ENCODE measurements around the gene TMPRSS11E. TPM values are rescaled to one million over a fixed set of nuclear protein-coding genes. Genes with fewer than 3 reads are reported as not detected.
"Not testable (repeated sequence)": the region's sequence is repeated elsewhere in the genome, so short reads cannot be mapped to it uniquely, and the experiment has no call there.

Gene TMPRSS11E
- total RNA-seq, 1 experiment from 2014 or later: not detected

GRCh38 chr4:68499021-68499420, 51.8 kb downstream of the TMPRSS11E start:
- no peak for DNase-seq
- no peak overlapping the region for H2AFZ ChIP-seq (ENCODE audit: low read length)
- H3K4me1 ChIP-seq (ENCODE audit: low read length): no peaks in the 10 kb centered on the region
- no peaks in the 10 kb centered on the region for H3K27me3 ChIP-seq (ENCODE audit: low read length)
- no peak overlapping the region for H3K27ac ChIP-seq (ENCODE audit: low read length)
- no peaks in the 10 kb centered on the region for H3K79me2 ChIP-seq (ENCODE audit: low read length)
- H3K36me3 ChIP-seq (ENCODE audit: insufficient read depth, low read length): no peaks in the 10 kb centered on the region
- no peaks in the 10 kb centered on the region for H4K20me1 ChIP-seq (ENCODE audit: insufficient read depth, low read depth, low read length)
- no peaks in the 10 kb centered on the region for H3K9me3 ChIP-seq (ENCODE audit: low read length)
- no peaks in the 10 kb centered on the region for H3K9me2 ChIP-seq (replicated peaks; ENCODE audit: insufficient read depth, low read length)
- no peak overlapping the region for H3K4me2 ChIP-seq (ENCODE audit: low read depth, low read length, poor library complexity, severe bottlenecking)
- H3K9ac ChIP-seq (ENCODE audit: low read length): no peak overlapping the region
- no peak overlapping the region for H3K4me3 ChIP-seq (ENCODE audit: low read length)

GRCh38 chr4:68503462-68503861, 56.2 kb downstream of the TMPRSS11E start:
- not testable (repeated sequence) for H3K4me3 ChIP-seq (ENCODE audit: low read length); H2AFZ ChIP-seq (ENCODE audit: low read length); H3K27me3 ChIP-seq (ENCODE audit: low read length); H3K9me2 ChIP-seq (replicated peaks; ENCODE audit: insufficient read depth, low read length); H3K9ac ChIP-seq (ENCODE audit: low read length); H3K36me3 ChIP-seq (ENCODE audit: insufficient read depth, low read length); H3K79me2 ChIP-seq (ENCODE audit: low read length); DNase-seq; H3K27ac ChIP-seq (ENCODE audit: low read length); H3K4me2 ChIP-seq (ENCODE audit: low read depth, low read length, poor library complexity, severe bottlenecking); H3K4me1 ChIP-seq (ENCODE audit: low read length); H3K9me3 ChIP-seq (ENCODE audit: low read length); H4K20me1 ChIP-seq (ENCODE audit: insufficient read depth, low read depth, low read length)

- H3K9me3 ChIP-seq (ENCODE audit: low read length); H4K20me1 ChIP-seq (ENCODE audit: insufficient read depth, low read depth, low read length); H3K4me1 ChIP-seq (ENCODE audit: low read length); H3K9ac ChIP-seq (ENCODE audit: low read length); H2AFZ ChIP-seq (ENCODE audit: low read length); H3K36me3 ChIP-seq (ENCODE audit: insufficient read depth, low read length); H3K79me2 ChIP-seq (ENCODE audit: low read length); H3K27ac ChIP-seq (ENCODE audit: low read length); H3K27me3 ChIP-seq (ENCODE audit: low read length); DNase-seq; H3K9me2 ChIP-seq (replicated peaks; ENCODE audit: insufficient read depth, low read length); H3K4me2 ChIP-seq (ENCODE audit: low read depth, low read length, poor library complexity, severe bottlenecking); H3K4me3 ChIP-seq (ENCODE audit: low read length): not testable (repeated sequence)
These were observed 57.6 kb downstream of the TMPRSS11E start for GRCh38 chr4:68504836-68505235.

- not testable (repeated sequence) for H3K4me3 ChIP-seq (ENCODE audit: low read length); H4K20me1 ChIP-seq (ENCODE audit: insufficient read depth, low read depth, low read length); H3K79me2 ChIP-seq (ENCODE audit: low read length); H3K9me3 ChIP-seq (ENCODE audit: low read length); H3K27ac ChIP-seq (ENCODE audit: low read length); H3K9me2 ChIP-seq (replicated peaks; ENCODE audit: insufficient read depth, low read length); H3K36me3 ChIP-seq (ENCODE audit: insufficient read depth, low read length); H3K27me3 ChIP-seq (ENCODE audit: low read length); DNase-seq; H3K9ac ChIP-seq (ENCODE audit: low read length); H2AFZ ChIP-seq (ENCODE audit: low read length); H3K4me1 ChIP-seq (ENCODE audit: low read length); H3K4me2 ChIP-seq (ENCODE audit: low read depth, low read length, poor library complexity, severe bottlenecking)
These were observed 58.2 kb downstream of the TMPRSS11E start for GRCh38 chr4:68505452-68505851.

- H3K27me3 ChIP-seq (ENCODE audit: low read length): no peaks in the 10 kb centered on the region
- no peak overlapping the region for H3K4me2 ChIP-seq (ENCODE audit: low read depth, low read length, poor library complexity, severe bottlenecking)
- no peak overlapping the region for H2AFZ ChIP-seq (ENCODE audit: low read length)
- H3K9ac ChIP-seq (ENCODE audit: low read length): no peak overlapping the region
- H3K9me2 ChIP-seq (replicated peaks; ENCODE audit: insufficient read depth, low read length): no peaks in the 10 kb centered on the region
- H3K27ac ChIP-seq (ENCODE audit: low read length): no peak overlapping the region
- no peak overlapping the region for H3K4me3 ChIP-seq (ENCODE audit: low read length)
- no peak for DNase-seq
- H4K20me1 ChIP-seq (ENCODE audit: insufficient read depth, low read depth, low read length): no peaks in the 10 kb centered on the region
- H3K9me3 ChIP-seq (ENCODE audit: low read length): no peaks in the 10 kb centered on the region
- H3K36me3 ChIP-seq (ENCODE audit: insufficient read depth, low read length): no peaks in the 10 kb centered on the region
- H3K79me2 ChIP-seq (ENCODE audit: low read length): no peaks in the 10 kb centered on the region
- H3K4me1 ChIP-seq (ENCODE audit: low read length): no peaks in the 10 kb centered on the region
These were observed 71.6 kb downstream of the TMPRSS11E start for GRCh38 chr4:68518889-68519288.

- no peaks in the 10 kb centered on the region for H3K36me3 ChIP-seq (ENCODE audit: insufficient read depth, low read length)
- no peaks in the 10 kb centered on the region for H3K4me1 ChIP-seq (ENCODE audit: low read length)
- no peak overlapping the region for H3K4me2 ChIP-seq (ENCODE audit: low read depth, low read length, poor library complexity, severe bottlenecking)
- no peak overlapping the region for H3K27ac ChIP-seq (ENCODE audit: low read length)
- no peak for DNase-seq
- H3K4me3 ChIP-seq (ENCODE audit: low read length): no peak overlapping the region
- no peak overlapping the region for H2AFZ ChIP-seq (ENCODE audit: low read length)
- H3K9ac ChIP-seq (ENCODE audit: low read length): no peak overlapping the region
- H3K27me3 ChIP-seq (ENCODE audit: low read length): no peaks in the 10 kb centered on the region
- H3K9me3 ChIP-seq (ENCODE audit: low read length): no peaks in the 10 kb centered on the region
- no peaks in the 10 kb centered on the region for H4K20me1 ChIP-seq (ENCODE audit: insufficient read depth, low read depth, low read length)
- H3K79me2 ChIP-seq (ENCODE audit: low read length): no peaks in the 10 kb centered on the region
- no peaks in the 10 kb centered on the region for H3K9me2 ChIP-seq (replicated peaks; ENCODE audit: insufficient read depth, low read length)
These were observed 73.7 kb downstream of the TMPRSS11E start for GRCh38 chr4:68520985-68521384.

GRCh38 chr4:68522232-68522631, 75.0 kb downstream of the TMPRSS11E start:
- H3K9ac ChIP-seq (ENCODE audit: low read length); H3K9me3 ChIP-seq (ENCODE audit: low read length); H4K20me1 ChIP-seq (ENCODE audit: insufficient read depth, low read depth, low read length); H3K4me1 ChIP-seq (ENCODE audit: low read length); H3K4me2 ChIP-seq (ENCODE audit: low read depth, low read length, poor library complexity, severe bottlenecking); H3K36me3 ChIP-seq (ENCODE audit: insufficient read depth, low read length); DNase-seq; H3K4me3 ChIP-seq (ENCODE audit: low read length); H3K27me3 ChIP-seq (ENCODE audit: low read length); H2AFZ ChIP-seq (ENCODE audit: low read length); H3K9me2 ChIP-seq (replicated peaks; ENCODE audit: insufficient read depth, low read length); H3K27ac ChIP-seq (ENCODE audit: low read length); H3K79me2 ChIP-seq (ENCODE audit: low read length): not testable (repeated sequence)

- H3K9me2 ChIP-seq (replicated peaks; ENCODE audit: insufficient read depth, low read length): no peaks in the 10 kb centered on the region
- no peak overlapping the region for H2AFZ ChIP-seq (ENCODE audit: low read length)
- H3K4me3 ChIP-seq (ENCODE audit: low read length): no peak overlapping the region
- no peak overlapping the region for H3K4me2 ChIP-seq (ENCODE audit: low read depth, low read length, poor library complexity, severe bottlenecking)
- H3K9ac ChIP-seq (ENCODE audit: low read length): no peak overlapping the region
- no peaks in the 10 kb centered on the region for H3K36me3 ChIP-seq (ENCODE audit: insufficient read depth, low read length)
- H3K9me3 ChIP-seq (ENCODE audit: low read length): no peaks in the 10 kb centered on the region
- H3K27ac ChIP-seq (ENCODE audit: low read length): no peak overlapping the region
- no peaks in the 10 kb centered on the region for H4K20me1 ChIP-seq (ENCODE audit: insufficient read depth, low read depth, low read length)
- no peak for DNase-seq
- no peaks in the 10 kb centered on the region for H3K4me1 ChIP-seq (ENCODE audit: low read length)
- no peaks in the 10 kb centered on the region for H3K27me3 ChIP-seq (ENCODE audit: low read length)
- H3K79me2 ChIP-seq (ENCODE audit: low read length): no peaks in the 10 kb centered on the region
These were observed 88.7 kb downstream of the TMPRSS11E start for GRCh38 chr4:68535974-68536373.

- Histone ChIP-seq H3K9ac (ENCODE audit: low read length) (no peak overlapping the region), H3K9me3 (ENCODE audit: low read length) (no peaks in the 10 kb centered on the region), H3K9me2 (replicated peaks; ENCODE audit: insufficient read depth, low read length) (no peaks in the 10 kb centered on the region), H4K20me1 (ENCODE audit: insufficient read depth, low read depth, low read length) (no peaks in the 10 kb centered on the region), H3K4me3 (ENCODE audit: low read length) (no peak overlapping the region), H3K36me3 (ENCODE audit: insufficient read depth, low read length) (no peaks in the 10 kb centered on the region), H3K27ac (ENCODE audit: low read length) (no peak overlapping the region), H2AFZ (ENCODE audit: low read length) (no peak overlapping the region), H3K79me2 (ENCODE audit: low read length) (no peaks in the 10 kb centered on the region), H3K4me2 (ENCODE audit: low read depth, low read length, poor library complexity, severe bottlenecking) (no peak overlapping the region), H3K27me3 (ENCODE audit: low read length) (no peaks in the 10 kb centered on the region), H3K4me1 (ENCODE audit: low read length) (no peaks in the 10 kb centered on the region)
- no peak for DNase-seq
These were observed 89.1 kb downstream of the TMPRSS11E start for GRCh38 chr4:68536375-68536774.

All from Karpas-422 (cell line).